GM23248 (cell line): Measurements from ENCODE around the gene L3HYPDH.

Experiments
- EZH2 ChIP-seq: fragments of 200-600 bp; sonication (generic); IDR thresholded peaks from 2 replicates; pipeline ENCODE4 v1.6.1; 2018; ENCODE audit warnings: antibody characterized with exemption, mild to moderate bottlenecking; ENCODE audit not compliant: insufficient read depth, poor library complexity, severe bottlenecking
- EZH2phosphoT487 ChIP-seq: fragments of 200-600 bp; sonication (generic); IDR thresholded peaks from 2 replicates; pipeline ENCODE4 v1.6.1; 2018; ENCODE audit warnings: antibody characterized with exemption, moderate library complexity, mild to moderate bottlenecking, low read depth; ENCODE audit not compliant: insufficient read depth

DNA sequence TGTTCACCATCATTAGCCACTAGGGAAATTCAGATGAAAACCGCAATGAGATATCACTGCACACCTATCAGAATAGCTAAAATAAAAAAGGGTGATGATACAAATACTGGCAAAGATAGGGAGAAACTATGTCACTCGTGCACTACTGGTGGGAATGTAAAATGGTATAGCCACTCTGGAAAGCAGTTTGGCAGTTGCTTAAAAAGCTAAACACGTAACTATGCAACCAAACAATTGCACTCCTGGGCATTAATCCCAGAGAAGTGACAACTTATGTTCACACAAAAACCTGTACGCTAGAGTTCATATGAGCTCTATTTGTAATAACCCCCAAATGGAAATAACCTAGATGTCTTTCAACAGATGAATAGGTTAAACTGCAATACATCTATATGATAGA is 54.4 kb downstream of the L3HYPDH start:
- no peak for TF ChIP-seq EZH2phosphoT487
- TF ChIP-seq EZH2, result no peak
